Breast epithelium (tissue), 4 donors: ENCODE results near the gene DNAJC3. TPM values are rescaled to one million over a fixed set of nuclear protein-coding genes. Genes with fewer than 3 reads are reported as not detected.

Experiments used
- DNase-seq, 2 donors: peaks; one replicate each; pipeline ENCODE4 v3.0.0-alpha.2; 2019; ENCODE audit warnings: low spot score in 2 of 2
- H3K27ac ChIP-seq, 2 donors: fragments of 200-600 bp; sonication (generic) in 1 of 2; one replicate each; pipeline ENCODE4 v1.5.1; 2016 to 2019; ENCODE audit warnings: mild to moderate bottlenecking in 1 of 2
- H3K27me3 ChIP-seq, 2 donors: fragments of 200-600 bp; sonication (generic) in 1 of 2; one replicate each; pipeline versions ENCODE4 v1.5.1 to v1.6.0; 2017 to 2019; ENCODE audit warnings: control low read depth in 1 of 2, mild to moderate bottlenecking in 1 of 2
- H3K36me3 ChIP-seq: fragments of 200-600 bp; one replicate; pipeline ENCODE4 v1.5.1; 2019
- H3K4me1 ChIP-seq, 2 donors: fragments of 200-600 bp; sonication (generic); one replicate each; pipeline ENCODE4 v1.5.1; 2016 to 2019; ENCODE audit warnings: control low read depth in 1 of 2
- H3K4me3 ChIP-seq, 3 donors: fragments of 200-600 bp; sonication (generic); 1 replicate in 2 of 3; 2 replicates in 1 of 3; pipeline ENCODE4 v1.5.1; 2016 to 2019; ENCODE audit warnings: mild to moderate bottlenecking in 3 of 3, moderate library complexity in 2 of 3
- H3K9me3 ChIP-seq, 2 donors: fragments of 200-600 bp; sonication (generic) in 1 of 2; one replicate each; pipeline ENCODE4 v1.5.1; 2016 to 2019; ENCODE audit warnings: control low read depth in 1 of 2
- CTCF ChIP-seq, 3 donors: fragments of 450-650 bp; IDR thresholded peaks; one replicate each; pipeline ENCODE4 v1.5.1; 2016 to 2017; ENCODE audit warnings: antibody characterized with exemption in 3 of 3, mild to moderate bottlenecking in 3 of 3, moderate library complexity in 3 of 3
- POLR2A ChIP-seq: fragments of 450-650 bp; IDR thresholded peaks from one replicate; pipeline ENCODE4 v1.6.1; 2016; ENCODE audit warnings: antibody characterized with exemption, mild to moderate bottlenecking, moderate library complexity
- POLR2AphosphoS5 ChIP-seq, 3 donors: sonication (generic); formaldehyde crosslinking; IDR thresholded peaks; one replicate each; pipeline ENCODE4 v1.6.1; 2017; ENCODE audit warnings: antibody characterized with exemption in 3 of 3
- intact Hi-C: fragments of 100-400 bp; cut with DNase I; formaldehyde crosslinking; loops from one replicate; pipeline ENCODE4 v1.15.1; 2023; ENCODE audit warnings: low total_unique reads
- total RNA-seq, 3 donors: library from RNA; depleted of rRNA; stranded (reverse); fragments of >200 nt; gene quantifications; one replicate each; pipeline ENCODE4 v1.1.0, GENCODE V29; 2016

Gene DNAJC3
- total RNA-seq, 3 donors from 2014 or later = 44.3 to 62.3 (median 60.3) TPM

DNA sequence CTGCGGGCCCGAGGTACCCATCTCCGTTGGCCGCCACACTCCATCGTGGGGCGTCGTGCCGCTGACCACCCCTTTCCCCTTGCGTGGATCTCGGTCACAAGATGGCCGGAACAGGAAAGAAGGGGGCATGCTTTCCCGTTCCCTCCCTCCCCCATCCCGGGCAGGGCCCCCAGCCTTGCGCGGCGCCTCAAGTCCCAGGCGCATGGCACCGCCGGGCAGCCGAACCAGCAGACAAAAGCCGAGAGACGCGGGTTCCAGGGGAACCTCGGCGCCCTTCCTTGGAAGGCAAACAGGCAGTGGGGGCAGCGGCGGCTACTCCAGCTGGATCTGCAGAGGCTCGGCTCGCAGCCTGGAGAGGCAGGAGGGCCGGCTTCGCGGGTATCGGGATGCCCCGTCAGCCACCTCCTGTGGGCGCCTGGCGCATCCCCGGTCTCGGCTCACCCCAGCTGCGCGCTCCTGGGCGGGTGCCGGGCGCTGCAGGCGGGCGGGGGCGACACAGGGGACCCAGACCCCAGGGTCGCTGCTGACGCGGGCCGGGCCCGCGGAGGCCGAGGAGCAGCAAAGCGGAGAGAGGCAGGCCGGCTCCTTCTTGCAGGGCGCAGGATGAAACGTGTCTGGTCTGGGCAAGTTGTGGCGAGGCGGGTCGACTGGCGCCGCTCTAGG is 32.9 kb upstream of the DNAJC3 start:
- peak overlapping the region; percentile 53 to 73 (median 63) for H3K4me3 ChIP-seq
- H3K4me1 ChIP-seq = peaks cover 0 to 9% of the 10 kb centered on the region in 2 donors
- peak in 1 of 3 donors; percentile 10 for TF ChIP-seq POLR2AphosphoS5 (IDR thresholded peaks at IDR 0.05)
- TF ChIP-seq CTCF (IDR thresholded peaks at IDR 0.05) = no peak
- TF ChIP-seq POLR2A = no peak
- H3K36me3 ChIP-seq = no peaks in the 10 kb centered on the region
- peak overlapping the region; percentile 3 to 85 for H3K27ac ChIP-seq
- H3K9me3 ChIP-seq = no peaks in the 10 kb centered on the region
- DNase-seq = no peak
- intact Hi-C loops = no loop called here
- peaks cover 0 to 21% of the 10 kb centered on the region in 2 donors for H3K27me3 ChIP-seq

DNA sequence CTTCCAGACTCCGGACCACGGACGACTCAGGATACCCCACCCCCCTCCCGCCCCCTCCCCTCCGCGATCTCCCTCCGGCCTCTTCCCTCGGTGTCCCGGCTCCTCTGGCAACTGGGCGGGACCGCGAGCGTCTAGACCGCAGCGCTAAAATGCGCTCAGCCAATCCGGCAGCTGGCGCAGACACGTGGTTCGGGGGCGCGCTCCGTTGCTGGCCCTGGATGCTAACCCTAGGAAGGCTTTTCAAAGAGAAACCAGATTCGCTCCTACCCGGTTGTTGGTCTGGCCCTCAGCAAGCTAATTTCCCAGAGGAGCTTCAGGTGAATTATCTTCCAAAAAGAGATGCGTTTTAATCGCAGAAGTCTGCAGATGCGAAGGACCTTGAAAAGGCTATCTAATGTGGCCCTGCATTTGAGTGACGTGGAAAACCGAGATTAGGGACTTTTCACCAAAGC is 32.3 kb upstream of the DNAJC3 start, which contains the start of gene DZIP1:
TSS of gene DZIP1 (minus strand) at position 106 of the 452 bp plus-strand sequence. CDS start 2,677 bp downstream, outside the sequence.
- Histone ChIP-seq H3K27me3 (peaks cover 0 to 21% of the 10 kb centered on the region in 2 donors), H3K9me3 (no peaks in the 10 kb centered on the region), H3K4me3 (peak within 1 kb of the TSS; percentile 53 to 73 (median 63)), H3K36me3 (no peaks in the 10 kb centered on the region), H3K4me1 (peaks cover 0 to 9% of the 10 kb centered on the region in 2 donors), H3K27ac (peak within 1 kb of the TSS; percentile 3 to 85)
- TF ChIP-seq POLR2AphosphoS5 (IDR thresholded peaks at IDR 0.05) (peak in 1 of 3 donors; percentile 25), CTCF (IDR thresholded peaks at IDR 0.05) (no peak), POLR2A (no peak)
- DNase-seq = peak in 1 of 2 donors; percentile 37
- intact Hi-C loops = no loop called here

DNA sequence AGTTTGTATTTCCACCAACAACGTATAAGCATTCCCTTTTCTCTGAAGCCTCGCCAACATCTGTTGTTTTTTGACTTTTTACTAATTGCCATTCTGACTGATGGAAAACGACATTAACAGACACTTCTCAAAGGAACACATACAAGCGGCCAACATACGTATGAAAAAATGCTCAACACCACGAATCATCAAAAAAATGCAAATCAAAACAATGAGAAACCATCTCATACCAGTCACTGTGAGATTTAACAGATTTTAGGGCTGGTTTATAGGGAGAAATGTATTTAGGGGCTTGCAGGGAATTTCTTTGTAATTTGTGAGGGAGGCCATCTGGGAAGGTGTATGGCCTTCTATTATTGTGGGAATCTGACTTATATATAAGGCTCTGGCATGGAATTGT is 29.6 kb upstream of the DNAJC3 start:
- no peak overlapping the region for H3K27ac ChIP-seq
- TF ChIP-seq CTCF (IDR thresholded peaks at IDR 0.05) (no peak), POLR2A (no peak), POLR2AphosphoS5 (IDR thresholded peaks at IDR 0.05) (no peak)
- no peaks in the 10 kb centered on the region for H3K36me3 ChIP-seq
- intact Hi-C loops = no loop called here
- DNase-seq = no peak
- H3K4me1 ChIP-seq = peaks cover 0 to 4% of the 10 kb centered on the region in 2 donors
- no peaks in the 10 kb centered on the region for H3K9me3 ChIP-seq
- peaks cover 0 to 8% of the 10 kb centered on the region in 2 donors for H3K27me3 ChIP-seq
- no peak overlapping the region for H3K4me3 ChIP-seq

GRCh38 chr13:95650696-95651095 is 26.2 kb upstream of the DNAJC3 start:
- TF ChIP-seq POLR2AphosphoS5 (IDR thresholded peaks at IDR 0.05) = no peak
- no peak for TF ChIP-seq CTCF (IDR thresholded peaks at IDR 0.05)
- TF ChIP-seq POLR2A = no peak
- no peaks in the 10 kb centered on the region for H3K27me3 ChIP-seq
- no peak overlapping the region for H3K4me3 ChIP-seq
- intact Hi-C loops = no loop called here
- no peak for DNase-seq
- H3K36me3 ChIP-seq = no peaks in the 10 kb centered on the region
- H3K27ac ChIP-seq = no peak overlapping the region
- H3K4me1 ChIP-seq = no peaks in the 10 kb centered on the region
- H3K9me3 ChIP-seq = no peaks in the 10 kb centered on the region

- H3K9me3 ChIP-seq = no peaks in the 10 kb centered on the region
- DNase-seq = no peak
- H3K4me1 ChIP-seq = no peaks in the 10 kb centered on the region
- no peak overlapping the region for H3K4me3 ChIP-seq
- TF ChIP-seq POLR2A (no peak), CTCF (IDR thresholded peaks at IDR 0.05) (no peak), POLR2AphosphoS5 (IDR thresholded peaks at IDR 0.05) (no peak)
- H3K36me3 ChIP-seq = no peaks in the 10 kb centered on the region
- H3K27me3 ChIP-seq = no peaks in the 10 kb centered on the region
- intact Hi-C loops = no loop called here
- no peak overlapping the region for H3K27ac ChIP-seq
Measured at GRCh38 chr13:95652244-95652764, 24.6 kb upstream of the DNAJC3 start.
